ENCODE data around the gene SERPINF2.

SERPINF2 gene

GRCh38 chr17:1779571-1780131 lies 37.0 kb downstream of the SERPINF2 start (continued):
- no peak for TF ChIP-seq ZNF391 (tag by site-specific recombination; IDR thresholded peaks at IDR 0.05; ENCODE audit: borderline replicate concordance, low read depth)
- no peak for TF ChIP-seq ZNF350 (tag by site-specific recombination; IDR thresholded peaks at IDR 0.05)
- no peak for TF ChIP-seq REST (tag by site-specific recombination; IDR thresholded peaks at IDR 0.05)
- no peak for TF ChIP-seq KLF7 (tag by site-specific recombination; IDR thresholded peaks at IDR 0.05; ENCODE audit: borderline replicate concordance)
- TF ChIP-seq PRDM6 (tag by site-specific recombination; IDR thresholded peaks at IDR 0.05) = peak; percentile 58
- TF ChIP-seq YY1 (tag by site-specific recombination; IDR thresholded peaks at IDR 0.05) = no peak
- peak; percentile 34; the same call in 1 of the 2 replicates for TF ChIP-seq WT1 (tag by site-specific recombination; IDR thresholded peaks at IDR 0.05)
- no peak for TF ChIP-seq PATZ1 (tag by site-specific recombination; IDR thresholded peaks at IDR 0.05)
- TF ChIP-seq ZNF501 (tag by site-specific recombination; IDR thresholded peaks at IDR 0.05) = no peak
- 0 out of 2 replicates have a peak, but pooled peaks have one; percentile 14 for TF ChIP-seq ZIC2 (tag by site-specific recombination; IDR thresholded peaks at IDR 0.05)
- no peak for TF ChIP-seq ZNF658 (tag by site-specific recombination; IDR thresholded peaks at IDR 0.05)
- no peak for TF ChIP-seq IKZF3 (tag by site-specific recombination; IDR thresholded peaks at IDR 0.05)
- no peak for TF ChIP-seq ZNF791 (tag by site-specific recombination; IDR thresholded peaks at IDR 0.05)
- TF ChIP-seq ZNF18 (tag by site-specific recombination; IDR thresholded peaks at IDR 0.05) = peak; percentile 95
- TF ChIP-seq ZBTB10 (tag by site-specific recombination; IDR thresholded peaks at IDR 0.05) = no peak
- no peak for TF ChIP-seq ZNF24 (tag by site-specific recombination; IDR thresholded peaks at IDR 0.05)
- TF ChIP-seq ZNF776 (tag by site-specific recombination; IDR thresholded peaks at IDR 0.05; ENCODE audit: borderline replicate concordance) = no peak
- TF ChIP-seq ZNF140 (tag by site-specific recombination; IDR thresholded peaks at IDR 0.05) = no peak
- TF ChIP-seq ZNF10 (tag by site-specific recombination; IDR thresholded peaks at IDR 0.05) = no peak
- TF ChIP-seq ZSCAN5A (tag by site-specific recombination; IDR thresholded peaks at IDR 0.05) = no peak
- TF ChIP-seq ZBTB7A (tag by site-specific recombination; IDR thresholded peaks at IDR 0.05; ENCODE audit: low read depth) = no peak
- TF ChIP-seq ZNF621 (tag by site-specific recombination; IDR thresholded peaks at IDR 0.05) = no peak
- no peak for TF ChIP-seq ZNF449 (tag by site-specific recombination; IDR thresholded peaks at IDR 0.05)
